HG03354 (cell line): ENCODE measurements around the gene PAWR.
A peak's percentile ranks its signal among the peaks of the same experiment; 100 is the strongest.
"Not testable (repeated sequence)": the region's sequence is repeated elsewhere in the genome, so short reads cannot be mapped to it uniquely, and the experiment has no call there.

ENCODE experiments used
- ATAC-seq: cut with Tn5 transposase; IDR thresholded peaks from one replicate; pipeline ENCODE4 v1.9.1; 2021; ENCODE audit warnings: mild to moderate bottlenecking; ENCODE audit not compliant: unreplicated experiment, poor library complexity, severe bottlenecking

Gene PAWR

GRCh38 chr12:79558924-79559469 lies 131.8 kb downstream of the PAWR start:
- ATAC-seq, result no peak

GRCh38 chr12:79557690-79558315 lies 133.0 kb downstream of the PAWR start:
- no peak for ATAC-seq

GRCh38 chr12:79555028-79555925 lies 135.5 kb downstream of the PAWR start:
- ATAC-seq, result peak; percentile 66

- no peak for ATAC-seq
These were observed 136.7 kb downstream of the PAWR start for GRCh38 chr12:79553863-79554574.

- ATAC-seq, result no peak
These were observed 138.6 kb downstream of the PAWR start for GRCh38 chr12:79552192-79552591.

- no peak for ATAC-seq
These were observed 141.1 kb downstream of the PAWR start for GRCh38 chr12:79549531-79550271.

- no peak for ATAC-seq
These were observed 142.2 kb downstream of the PAWR start for GRCh38 chr12:79548610-79548924.

GRCh38 chr12:79547735-79548609 lies 142.8 kb downstream of the PAWR start:
- peak; percentile 79 for ATAC-seq

- ATAC-seq, result no peak
These were observed 143.6 kb downstream of the PAWR start for GRCh38 chr12:79547044-79547734.

- no peak for ATAC-seq
These were observed 144.2 kb downstream of the PAWR start for GRCh38 chr12:79546466-79547043.

- not testable (repeated sequence) for ATAC-seq
These were observed 146.3 kb downstream of the PAWR start for GRCh38 chr12:79544439-79544838.

- no peak for ATAC-seq
These were observed 153.1 kb downstream of the PAWR start for GRCh38 chr12:79537675-79538074.

- ATAC-seq, result no peak
These were observed 155.0 kb downstream of the PAWR start for GRCh38 chr12:79535751-79536150.
